GM10248 (cell line): ENCODE results near the gene TAF11L6.
"Not testable (repeated sequence)": the region's sequence is repeated elsewhere in the genome, so short reads cannot be mapped to it uniquely, and the experiment has no call there.

Source experiments
- CTCF ChIA-PET: fragments of 300-600 bp; sonication (Branson Sonifier 250); formaldehyde crosslinking; extraction: SDS; loops from one replicate; lab custom pipeline; 2021; ENCODE audit warnings: antibody characterized with exemption; lab: Yijun Ruan, JAX
- POLR2A ChIA-PET: fragments of 350-650 bp; sonication (Branson Sonifier 250); formaldehyde crosslinking; extraction: SDS; loops from one replicate; lab custom pipeline; 2020; ENCODE audit warnings: antibody characterized with exemption; lab: Yijun Ruan, JAX
- DNase-seq: peaks from one replicate; pipeline ENCODE4 v3.0.0; 2012; ENCODE audit errors: extremely low spot score
- CTCF ChIP-seq: IDR thresholded peaks from 2 replicates; pipeline ENCODE4 v1.5.1; 2012; ENCODE audit warnings: mild to moderate bottlenecking, low read depth; ENCODE audit errors: extremely low read depth, missing control alignments, control extremely low read depth

The TAF11L6 gene

GRCh38 chr5:17511775-17512325 is 16.6 kb upstream of the TAF11L6 start:
- ChIA-PET CTCF (no interaction called here), POLR2A (no interaction called here)
- no peak for TF ChIP-seq CTCF
- DNase-seq = no peak

GRCh38 chr5:17517526-17517925 is 10.9 kb upstream of the TAF11L6 start:
- POLR2A ChIA-PET, CTCF ChIA-PET, DNase-seq: not testable (repeated sequence)

DNA sequence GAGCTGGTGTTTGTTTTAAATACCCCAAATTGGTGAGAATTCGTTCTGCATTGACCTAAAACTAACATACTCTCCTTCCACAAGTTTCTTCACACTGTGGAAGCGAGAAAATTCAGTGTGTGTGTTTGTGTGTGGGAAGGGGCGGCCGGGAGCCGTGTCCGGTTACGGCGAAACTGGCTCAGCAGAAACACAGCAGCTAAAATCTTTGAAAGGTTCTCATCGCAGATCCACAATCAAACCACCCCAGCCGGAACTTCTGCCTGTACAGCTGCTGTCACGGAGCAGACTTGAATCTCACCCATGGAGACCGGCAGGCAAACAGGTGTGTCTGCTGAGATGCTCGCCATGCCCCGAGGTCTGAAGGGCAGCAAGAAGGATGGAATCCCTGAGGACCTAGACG is 10.4 kb upstream of the TAF11L6 start, which contains the start of gene TAF11L3:
Gene TAF11L3 (plus strand): TSS at position 301 of the 400 bp plus-strand sequence.
- POLR2A ChIA-PET, CTCF ChIA-PET, DNase-seq: not testable (repeated sequence)

DNA sequence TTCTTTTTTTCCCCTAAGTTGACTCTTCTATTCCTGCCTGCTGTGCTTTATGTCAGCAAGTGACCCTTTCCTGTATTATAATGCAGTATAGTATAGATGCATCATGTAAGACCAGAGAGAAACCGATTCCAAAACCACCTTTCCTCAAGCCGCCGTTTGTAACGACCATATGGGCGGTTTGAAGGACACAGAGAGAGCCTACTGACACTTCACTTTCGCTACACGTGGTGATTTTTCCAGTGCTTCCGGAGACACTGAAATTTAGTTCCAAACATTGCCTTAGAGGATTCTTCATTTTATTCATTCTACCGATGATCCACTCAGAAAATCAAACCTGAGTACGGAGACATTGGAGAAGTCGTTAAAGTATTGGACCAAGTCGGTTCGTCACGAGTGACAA is 9.0 kb upstream of the TAF11L6 start:
- DNase-seq, POLR2A ChIA-PET, CTCF ChIA-PET: not testable (repeated sequence)

DNA sequence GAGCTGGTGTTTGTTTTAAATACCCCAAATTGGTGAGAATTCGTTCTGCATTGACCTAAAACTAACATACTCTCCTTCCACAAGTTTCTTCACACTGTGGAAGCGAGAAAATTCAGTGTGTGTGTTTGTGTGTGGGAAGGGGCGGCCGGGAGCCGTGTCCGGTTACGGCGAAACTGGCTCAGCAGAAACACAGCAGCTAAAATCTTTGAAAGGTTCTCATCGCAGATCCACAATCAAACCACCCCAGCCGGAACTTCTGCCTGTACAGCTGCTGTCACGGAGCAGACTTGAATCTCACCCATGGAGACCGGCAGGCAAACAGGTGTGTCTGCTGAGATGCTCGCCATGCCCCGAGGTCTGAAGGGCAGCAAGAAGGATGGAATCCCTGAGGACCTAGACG is 7.0 kb upstream of the TAF11L6 start, which contains the start of gene TAF11L4:
Gene TAF11L4 (plus strand): TSS at position 301 of the 400 bp plus-strand sequence.
- DNase-seq, POLR2A ChIA-PET, CTCF ChIA-PET: not testable (repeated sequence)

GRCh38 chr5:17524935-17525334 is 3.5 kb upstream of the TAF11L6 start, which contains the start of gene TAF11L5:
Gene TAF11L5 (plus strand): TSS chr5:17525235.
- POLR2A ChIA-PET, DNase-seq, CTCF ChIA-PET: not testable (repeated sequence)

- CTCF ChIA-PET, DNase-seq, POLR2A ChIA-PET: not testable (repeated sequence)
Measured at GRCh38 chr5:17526504-17526903, 2.0 kb upstream of the TAF11L6 start.
